Body of pancreas (tissue), 4 donors: Measurements from ENCODE around the gene PKMYT1. TPM values are rescaled to one million over a fixed set of nuclear protein-coding genes. Genes with fewer than 3 reads are reported as not detected.
"Not testable (repeated sequence)": the region's sequence is repeated elsewhere in the genome, so short reads cannot be mapped to it uniquely, and the experiment has no call there.

Experiments
- ATAC-seq: fragments of 150-250 bp; one replicate; pipeline ENCODE4 v1.9.1; 2016
- DNase-seq, 4 donors: peaks; one replicate each; pipeline ENCODE4 v3.0.0-alpha.2; 2019
- H3K27ac ChIP-seq, 4 donors: fragments of 200-600 bp; sonication (generic); 1 replicate in 3 of 4; 2 replicates in 1 of 4; pipeline versions ENCODE4 v1.5.1 to v1.6.1; 2016 to 2019; ENCODE audit warnings: mild to moderate bottlenecking in 1 of 4, mixed read lengths in 1 of 4, moderate library complexity in 1 of 4
- H3K27me3 ChIP-seq, 2 donors: fragments of 200-600 bp; sonication (generic); one replicate each; pipeline ENCODE4 v1.6.0; 2016; ENCODE audit warnings: mild to moderate bottlenecking in 1 of 2
- H3K36me3 ChIP-seq, 2 donors: fragments of 200-600 bp; sonication (generic); replicated peaks in 1 of 2; 2 replicates each; pipeline ENCODE4 v1.5.1; 2016; ENCODE audit warnings: low read depth in 2 of 2; ENCODE audit not compliant: insufficient read depth in 1 of 2
- H3K4me1 ChIP-seq: fragments of 200-600 bp; sonication (generic); one replicate; pipeline ENCODE4 v1.6.0; 2016
- H3K4me3 ChIP-seq, 2 donors: fragments of 200-600 bp; sonication (generic); 1 replicate in 1 of 2; 2 replicates in 1 of 2; pipeline ENCODE4 v1.5.1; 2016 to 2019
- H3K9me3 ChIP-seq, 3 donors: fragments of 200-600 bp; sonication (generic); 1 replicate in 2 of 3; 2 replicates in 1 of 3; pipeline ENCODE4 v1.5.1; 2016
- CTCF ChIP-seq, 7 experiments: fragments of 450-650 bp in 4 of 7; fragments of 200-600 bp in 3 of 7; sonication (generic) in 3 of 7; IDR thresholded peaks; one replicate each; pipeline ENCODE4 v1.5.1; 2016 to 2019; ENCODE audit warnings: antibody characterized with exemption in 7 of 7
- POLR2A ChIP-seq, 3 donors: fragments of 450-650 bp; IDR thresholded peaks; one replicate each; pipeline ENCODE4 v1.6.1; 2016; ENCODE audit warnings: antibody characterized with exemption in 3 of 3, mild to moderate bottlenecking in 2 of 3
- WGBS, 2 donors: methylation state at CpG; one replicate each; pipeline ENCODE4 v1.1.5; 2017; 5-methylcytosine and 5-hydroxymethylcytosine counted together
- intact Hi-C: fragments of 100-400 bp; cut with DNase I; formaldehyde crosslinking; loops from one replicate; pipeline ENCODE4 v1.15.1; 2023
- total RNA-seq, 2 donors: library from RNA; depleted of rRNA; stranded (reverse); fragments of >200 nt; gene quantifications; one replicate each; pipeline ENCODE4 v1.1.0, GENCODE V29; 2016

The PKMYT1 gene
- total RNA-seq, 2 donors from 2014 or later = 0.26 TPM; not detected in 1

- no peak overlapping the region for H3K27ac ChIP-seq
- H3K27me3 ChIP-seq = no peaks in the 10 kb centered on the region
- H3K4me3 ChIP-seq = no peak overlapping the region
- ATAC-seq (no peak), DNase-seq (no peak)
- H3K36me3 ChIP-seq = peaks cover 0 to 18% of the 10 kb centered on the region in 2 donors
- H3K9me3 ChIP-seq = no peaks in the 10 kb centered on the region
- TF ChIP-seq POLR2A (IDR thresholded peaks at IDR 0.05) = no peak
- no peak for TF ChIP-seq CTCF (IDR thresholded peaks at IDR 0.05)
- H3K4me1 ChIP-seq = no peaks in the 10 kb centered on the region
- 87% methylated on average over 22 of the region's 24 CpGs; no CpG with 5 or more reads in 1 of the 2 donors for WGBS, 2 donors
- intact Hi-C loops = no loop called here
Observed at GRCh38 chr16:2937170-2937569, 43.1 kb downstream of the PKMYT1 start.

GRCh38 chr16:2936436-2937011 is 43.7 kb downstream of the PKMYT1 start:
- TF ChIP-seq CTCF (IDR thresholded peaks at IDR 0.05) (no peak), POLR2A (IDR thresholded peaks at IDR 0.05) (no peak)
- no peaks in the 10 kb centered on the region for H3K4me1 ChIP-seq
- H3K9me3 ChIP-seq = no peaks in the 10 kb centered on the region
- ATAC-seq (no peak), DNase-seq (no peak)
- H3K27me3 ChIP-seq = no peaks in the 10 kb centered on the region
- intact Hi-C loops = no loop called here
- no peak overlapping the region for H3K27ac ChIP-seq
- peaks cover 0 to 18% of the 10 kb centered on the region in 2 donors for H3K36me3 ChIP-seq
- WGBS, 2 donors = 81 to 91% methylated on average over 9 to 22 of the region's 22 CpGs
- no peak overlapping the region for H3K4me3 ChIP-seq

GRCh38 chr16:2934450-2934849 is 45.8 kb downstream of the PKMYT1 start:
- Histone ChIP-seq H3K4me3 (no peak overlapping the region), H3K4me1 (no peaks in the 10 kb centered on the region), H3K27ac (no peak overlapping the region), H3K9me3 (no peaks in the 10 kb centered on the region), H3K36me3 (peaks cover 0 to 11% of the 10 kb centered on the region in 2 donors), H3K27me3 (no peaks in the 10 kb centered on the region)
- ATAC-seq (no peak), DNase-seq (no peak)
- TF ChIP-seq CTCF (IDR thresholded peaks at IDR 0.05) = no peak
- no peak for TF ChIP-seq POLR2A (IDR thresholded peaks at IDR 0.05)
- 86 to 93% methylated on average over 15 of the region's 15 CpGs for WGBS, 2 donors
- intact Hi-C loops = no loop called here

- TF ChIP-seq CTCF (IDR thresholded peaks at IDR 0.05) (no peak), POLR2A (IDR thresholded peaks at IDR 0.05) (no peak)
- Histone ChIP-seq H3K27ac (no peak overlapping the region), H3K9me3 (no peaks in the 10 kb centered on the region), H3K4me3 (no peak overlapping the region), H3K27me3 (no peaks in the 10 kb centered on the region), H3K36me3 (peaks cover 0 to 6% of the 10 kb centered on the region in 2 donors), H3K4me1 (no peaks in the 10 kb centered on the region)
- DNase-seq = no peak
- WGBS, 2 donors = 83 to 88% methylated on average over 4 to 22 of the region's 22 CpGs
- intact Hi-C loops = no loop called here
- no peak for ATAC-seq
Observed at GRCh38 chr16:2933701-2934100, 46.5 kb downstream of the PKMYT1 start.

- ATAC-seq = no peak
- WGBS, 2 donors = 84 to 90% methylated on average over 12 to 29 of the region's 30 CpGs
- no peak for DNase-seq
- no peaks in the 10 kb centered on the region for H3K27me3 ChIP-seq
- H3K4me1 ChIP-seq = no peaks in the 10 kb centered on the region
- no peaks in the 10 kb centered on the region for H3K9me3 ChIP-seq
- no peak for TF ChIP-seq POLR2A (IDR thresholded peaks at IDR 0.05)
- no peak for TF ChIP-seq CTCF (IDR thresholded peaks at IDR 0.05)
- H3K36me3 ChIP-seq = peaks cover 0 to 6% of the 10 kb centered on the region in 2 donors
- no peak overlapping the region for H3K27ac ChIP-seq
- no peak overlapping the region for H3K4me3 ChIP-seq
- intact Hi-C loops = no loop called here
Observed at GRCh38 chr16:2933136-2933535, 47.1 kb downstream of the PKMYT1 start.

- intact Hi-C loops, H3K9me3 ChIP-seq, H3K27me3 ChIP-seq, H3K4me1 ChIP-seq, H3K4me3 ChIP-seq, H3K36me3 ChIP-seq, ATAC-seq, H3K27ac ChIP-seq, DNase-seq: not testable (repeated sequence)
- WGBS, 2 donors = 89 to 92% methylated on average over 12 to 13 of the region's 13 CpGs
Observed at GRCh38 chr16:2931231-2931914, 48.9 kb downstream of the PKMYT1 start.
